ENCODE data around the gene SIRT5.

Gene SIRT5

GRCh38 chr6:13537527-13537897 is 36.9 kb upstream of the SIRT5 start:
- no peak overlapping the region for H3K4me2 ChIP-seq (ENCODE audit: low read length)
- no peaks in the 10 kb centered on the region for H3K79me2 ChIP-seq (ENCODE audit: low read length)
- no peak for TF ChIP-seq CTCF (IDR thresholded peaks at IDR 0.05; ENCODE audit: low read depth, low read length)
- no peak for TF ChIP-seq EZH2phosphoT487 (IDR thresholded peaks at IDR 0.05; ENCODE audit: low read depth)
- H3K9me3 ChIP-seq (ENCODE audit: insufficient read depth, low read length) = no peaks in the 10 kb centered on the region
- H3K9ac ChIP-seq (ENCODE audit: low read length) = no peak overlapping the region
- no peak overlapping the region for H3K4me3 ChIP-seq (ENCODE audit: low read length)
- no peak overlapping the region for H2AFZ ChIP-seq (ENCODE audit: low read depth, low read length)
- no peaks in the 10 kb centered on the region for H3K27me3 ChIP-seq (ENCODE audit: low read depth, low read length)
- no peak overlapping the region for H3K27ac ChIP-seq (ENCODE audit: low read length)
- H3K36me3 ChIP-seq (replicated peaks; ENCODE audit: low read depth, low read length) = no peaks in the 10 kb centered on the region
- no peaks in the 10 kb centered on the region for H4K20me1 ChIP-seq (ENCODE audit: insufficient read depth, low read length)
- no peaks in the 10 kb centered on the region for H3K4me1 ChIP-seq (ENCODE audit: low read length)

- H3K9ac ChIP-seq (ENCODE audit: low read length) = no peak overlapping the region
- TF ChIP-seq EZH2phosphoT487 (IDR thresholded peaks at IDR 0.05; ENCODE audit: low read depth) (no peak), CTCF (IDR thresholded peaks at IDR 0.05; ENCODE audit: low read depth, low read length) (peak; percentile 29)
Observed at GRCh38 chr6:13538084-13538483, 36.3 kb upstream of the SIRT5 start.

GRCh38 chr6:13538600-13538999 is 35.8 kb upstream of the SIRT5 start:
- no peak for TF ChIP-seq CTCF (IDR thresholded peaks at IDR 0.05; ENCODE audit: low read depth, low read length)
- no peak for TF ChIP-seq EZH2phosphoT487 (IDR thresholded peaks at IDR 0.05; ENCODE audit: low read depth)
- H3K27ac ChIP-seq (ENCODE audit: low read length) = no peak overlapping the region
- H3K27me3 ChIP-seq (ENCODE audit: low read depth, low read length) = no peaks in the 10 kb centered on the region
- H3K4me3 ChIP-seq (ENCODE audit: low read length) = no peak overlapping the region
- no peaks in the 10 kb centered on the region for H3K4me1 ChIP-seq (ENCODE audit: low read length)
- no peaks in the 10 kb centered on the region for H3K36me3 ChIP-seq (replicated peaks; ENCODE audit: low read depth, low read length)
- no peaks in the 10 kb centered on the region for H3K79me2 ChIP-seq (ENCODE audit: low read length)
- H4K20me1 ChIP-seq (ENCODE audit: insufficient read depth, low read length) = no peaks in the 10 kb centered on the region
- no peak overlapping the region for H2AFZ ChIP-seq (ENCODE audit: low read depth, low read length)
- no peak overlapping the region for H3K4me2 ChIP-seq (ENCODE audit: low read length)
- no peaks in the 10 kb centered on the region for H3K9me3 ChIP-seq (ENCODE audit: insufficient read depth, low read length)
- H3K9ac ChIP-seq (ENCODE audit: low read length) = no peak overlapping the region

More at GRCh38 chr6:13538084-13538483, 36.3 kb upstream of the SIRT5 start:
- Histone ChIP-seq H3K4me2 (ENCODE audit: low read length) (no peak overlapping the region), H3K27ac (ENCODE audit: low read length) (no peak overlapping the region), H3K4me3 (ENCODE audit: low read length) (no peak overlapping the region), H3K36me3 (replicated peaks; ENCODE audit: low read depth, low read length) (no peaks in the 10 kb centered on the region), H4K20me1 (ENCODE audit: insufficient read depth, low read length) (no peaks in the 10 kb centered on the region), H3K4me1 (ENCODE audit: low read length) (no peaks in the 10 kb centered on the region), H3K79me2 (ENCODE audit: low read length) (no peaks in the 10 kb centered on the region), H3K9me3 (ENCODE audit: insufficient read depth, low read length) (no peaks in the 10 kb centered on the region), H2AFZ (ENCODE audit: low read depth, low read length) (no peak overlapping the region), H3K27me3 (ENCODE audit: low read depth, low read length) (no peaks in the 10 kb centered on the region)

- no peaks in the 10 kb centered on the region for H3K27me3 ChIP-seq (ENCODE audit: low read depth, low read length)
- no peaks in the 10 kb centered on the region for H3K79me2 ChIP-seq (ENCODE audit: low read length)
- no peak overlapping the region for H3K4me3 ChIP-seq (ENCODE audit: low read length)
- no peaks in the 10 kb centered on the region for H4K20me1 ChIP-seq (ENCODE audit: insufficient read depth, low read length)
- H3K4me1 ChIP-seq (ENCODE audit: low read length) = no peaks in the 10 kb centered on the region
- H3K9me3 ChIP-seq (ENCODE audit: insufficient read depth, low read length) = no peaks in the 10 kb centered on the region
- H3K4me2 ChIP-seq (ENCODE audit: low read length) = no peak overlapping the region
- no peak overlapping the region for H3K9ac ChIP-seq (ENCODE audit: low read length)
- no peak overlapping the region for H2AFZ ChIP-seq (ENCODE audit: low read depth, low read length)
- no peaks in the 10 kb centered on the region for H3K36me3 ChIP-seq (replicated peaks; ENCODE audit: low read depth, low read length)
- no peak for TF ChIP-seq EZH2phosphoT487 (IDR thresholded peaks at IDR 0.05; ENCODE audit: low read depth)
- no peak for TF ChIP-seq CTCF (IDR thresholded peaks at IDR 0.05; ENCODE audit: low read depth, low read length)
- no peak overlapping the region for H3K27ac ChIP-seq (ENCODE audit: low read length)
Observed at GRCh38 chr6:13539572-13539971, 34.8 kb upstream of the SIRT5 start.

Measured in OCI-LY3 (cell line).